Measurements from ENCODE around the gene UBE2E2.

DNA sequence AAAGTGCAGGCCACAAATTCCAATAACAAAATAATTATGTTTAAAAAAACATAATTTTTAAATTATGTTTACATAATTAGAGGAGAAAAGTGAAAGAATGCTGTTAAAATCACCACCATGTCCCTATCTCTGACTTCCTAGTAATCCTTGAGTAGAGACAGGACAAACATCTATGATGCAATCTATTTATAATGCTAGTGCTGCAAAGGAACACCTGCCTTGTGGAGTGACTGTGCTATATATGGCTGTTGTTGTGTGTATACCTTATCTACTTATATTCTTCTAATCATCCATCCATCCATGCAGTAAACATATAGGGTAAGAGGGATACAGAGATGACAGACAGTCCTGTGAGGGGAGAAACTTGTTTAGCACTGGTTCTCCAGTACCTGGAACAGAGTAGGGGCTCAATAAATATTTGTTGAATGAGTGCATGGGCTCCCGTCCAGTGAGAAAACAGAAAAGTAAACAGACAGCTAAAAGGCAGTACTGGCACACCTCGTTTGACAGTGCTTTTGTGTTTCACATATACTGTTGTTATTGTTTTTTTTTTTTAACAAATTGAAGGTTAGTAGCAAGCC is 373.3 kb downstream of the UBE2E2 start:
- TF ChIP-seq ZNF274 (IDR thresholded peaks at IDR 0.05; ENCODE audit: low read depth, low read length) (no peak), YY1 (IDR thresholded peaks at IDR 0.05; ENCODE audit: insufficient read depth, insufficient read length) (no peak)

Measured in NT2/D1 (cell line).